HG03045 (cell line): ENCODE data around the gene RORC.
"Not testable (repeated sequence)": the region's sequence is repeated elsewhere in the genome, so short reads cannot be mapped to it uniquely, and the experiment has no call there.

Experiments
- ATAC-seq: cut with Tn5 transposase; IDR thresholded peaks from one replicate; pipeline ENCODE4 v1.9.1; 2021; ENCODE audit warnings: mild to moderate bottlenecking, moderate library complexity; ENCODE audit not compliant: unreplicated experiment

RORC gene

DNA sequence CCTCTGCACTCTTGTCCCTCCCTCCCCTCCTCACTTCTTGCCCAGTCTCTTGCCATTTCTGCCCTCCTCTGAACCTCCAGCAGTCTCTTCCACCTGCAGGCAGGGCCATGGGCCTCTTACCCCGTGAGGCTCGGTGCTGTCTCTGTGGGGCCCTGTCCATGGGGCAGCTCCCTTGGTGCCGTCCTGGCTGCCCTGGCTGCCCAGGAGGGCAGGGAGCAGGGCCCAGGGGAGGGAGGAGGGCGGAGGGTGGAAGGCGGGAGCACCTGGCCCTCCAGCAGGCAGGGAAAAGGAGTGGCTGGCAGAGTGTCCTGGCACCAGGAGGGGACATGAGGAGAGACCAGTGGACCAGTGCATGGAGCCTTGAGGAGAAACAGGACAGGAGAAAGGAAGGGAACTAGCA, at the start of gene RORC:
Gene RORC (minus strand): TSS at position 198 of the 400 bp plus-strand sequence. CDS start 38 bp downstream, at position 160.
- no peak for ATAC-seq

DNA sequence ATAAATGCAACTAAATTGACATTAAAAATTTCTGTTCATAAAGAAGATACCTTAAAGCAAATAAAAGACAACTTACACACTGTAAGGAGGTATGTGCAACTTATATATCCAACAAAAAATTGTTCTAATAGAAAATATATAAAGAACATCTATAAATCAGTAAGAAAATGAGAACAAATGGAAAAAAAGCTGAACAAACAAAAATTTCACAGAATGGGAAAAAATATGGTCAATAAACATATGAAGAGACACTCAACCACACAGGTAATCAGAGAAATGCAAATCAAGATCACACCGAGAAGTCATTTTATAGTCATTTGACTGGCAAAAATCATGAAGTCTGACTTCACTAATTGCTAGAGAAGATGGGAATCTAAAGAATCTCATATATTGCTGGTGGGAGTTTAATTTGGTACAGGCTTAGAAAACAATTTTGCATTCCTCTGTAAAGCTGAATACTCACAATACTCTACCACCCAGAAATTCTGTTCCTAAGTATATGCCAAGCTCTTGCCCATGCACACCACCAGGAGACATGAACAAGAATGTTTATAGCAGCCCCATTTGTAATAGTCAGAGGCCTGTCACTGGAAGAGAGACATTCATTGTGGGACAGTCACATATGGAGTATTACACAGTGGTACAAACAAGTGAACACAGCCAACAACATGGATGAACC, 44.0 kb upstream of the RORC start:
- ATAC-seq, result no peak

DNA sequence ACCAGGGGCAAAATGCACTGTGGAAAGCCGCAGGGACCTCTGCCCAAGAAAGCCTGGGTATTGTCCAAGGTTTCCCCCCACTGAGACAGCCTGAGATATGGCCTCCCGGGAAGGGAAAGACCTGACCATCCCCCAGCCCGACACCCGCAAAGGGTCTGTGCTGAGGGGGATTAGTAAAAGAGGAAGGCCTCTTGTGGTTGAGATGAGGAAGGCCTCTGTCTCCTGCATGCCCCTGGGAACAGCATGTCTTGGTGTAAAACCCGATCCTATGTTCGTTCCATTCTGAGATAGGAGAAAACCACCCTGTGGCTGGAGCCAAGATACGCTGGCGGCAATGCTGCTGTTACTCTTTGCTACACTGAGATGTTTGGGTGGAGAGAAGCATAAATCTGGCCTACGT, 41.2 kb upstream of the RORC start:
- not testable (repeated sequence) for ATAC-seq

DNA sequence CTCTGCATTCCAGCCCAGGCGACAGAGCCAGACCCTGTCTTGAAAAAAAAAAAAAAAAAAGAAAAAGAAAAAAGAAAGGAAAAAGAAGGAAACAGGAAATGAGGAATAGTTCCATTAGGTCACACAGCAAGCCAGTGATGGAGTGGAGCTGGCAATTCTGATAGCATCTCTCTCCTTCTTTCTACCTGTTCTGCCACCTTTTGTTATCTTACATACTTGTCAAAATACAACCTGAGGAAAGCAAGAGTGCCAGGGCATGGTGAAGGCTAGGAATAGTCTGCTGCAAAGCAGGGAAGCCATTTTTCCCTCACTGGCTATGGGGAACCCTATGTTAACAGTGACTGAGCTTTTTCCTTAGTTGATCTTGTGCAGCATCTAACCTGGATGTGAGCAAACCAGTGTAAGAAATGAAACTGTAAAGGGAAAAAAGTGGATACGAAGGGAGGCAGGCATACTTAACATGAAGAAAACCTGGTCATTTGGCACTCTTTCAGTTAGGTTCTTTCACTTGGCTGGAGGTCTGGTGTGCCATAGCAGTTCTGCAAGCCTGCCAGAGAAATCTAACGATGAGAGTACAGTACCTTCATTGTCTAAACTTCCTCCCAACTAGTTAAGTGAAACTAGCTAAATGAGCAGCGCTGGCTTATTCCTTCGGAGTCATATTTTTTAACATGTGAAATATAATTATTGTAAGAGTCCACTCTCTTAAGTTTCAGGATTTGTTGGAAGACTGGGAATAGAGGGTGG, 39.9 kb upstream of the RORC start:
- ATAC-seq, result no peak

DNA sequence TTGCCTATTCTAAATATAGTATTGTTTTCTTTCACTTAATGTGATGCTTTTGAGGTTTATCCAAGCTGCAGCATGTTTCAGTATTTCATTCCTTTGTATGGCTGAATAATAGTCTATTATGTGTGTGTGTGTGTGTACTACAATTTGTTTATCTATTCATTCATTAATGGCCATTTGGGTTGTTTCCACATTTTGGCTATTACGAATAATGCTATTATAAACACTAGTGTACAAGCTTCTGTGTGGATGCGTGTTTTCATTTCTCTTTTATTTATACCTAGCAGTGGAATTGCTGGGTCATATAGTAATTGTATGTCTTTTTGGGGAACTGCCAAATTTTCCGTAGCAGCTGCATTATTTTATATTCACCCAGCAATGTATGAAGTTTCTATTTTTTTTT, 36.9 kb upstream of the RORC start:
- ATAC-seq, result no peak

DNA sequence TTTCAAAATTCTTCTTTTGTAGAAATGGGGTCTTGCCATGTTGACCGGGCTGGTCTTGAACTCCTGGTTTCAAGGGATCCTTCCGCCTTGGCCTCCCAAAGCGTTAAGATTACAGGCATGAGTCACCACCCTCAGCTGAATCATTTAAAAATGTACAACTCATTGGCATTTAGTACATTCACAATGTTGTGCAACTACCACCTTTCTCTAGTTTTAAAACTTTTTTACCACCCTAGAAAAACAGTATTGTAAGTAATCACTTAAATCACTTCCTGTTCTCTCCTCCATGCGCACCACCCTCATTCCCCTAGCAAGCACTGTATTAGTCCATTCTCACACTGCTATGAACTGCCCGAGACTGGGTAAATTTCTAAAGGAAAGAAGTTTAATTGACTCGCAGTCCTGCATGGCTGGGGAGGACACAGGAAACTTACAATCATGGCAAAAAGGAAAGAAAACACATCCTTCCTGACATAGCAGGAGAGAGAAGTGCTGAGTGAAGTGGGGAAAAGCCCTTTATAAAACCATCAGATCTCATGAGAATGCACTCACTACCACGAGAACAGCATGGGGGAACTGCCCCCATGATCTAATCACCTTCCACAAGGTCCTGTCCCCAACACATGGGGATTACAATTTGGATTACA, 36.3 kb upstream of the RORC start:
- ATAC-seq, result no peak

DNA sequence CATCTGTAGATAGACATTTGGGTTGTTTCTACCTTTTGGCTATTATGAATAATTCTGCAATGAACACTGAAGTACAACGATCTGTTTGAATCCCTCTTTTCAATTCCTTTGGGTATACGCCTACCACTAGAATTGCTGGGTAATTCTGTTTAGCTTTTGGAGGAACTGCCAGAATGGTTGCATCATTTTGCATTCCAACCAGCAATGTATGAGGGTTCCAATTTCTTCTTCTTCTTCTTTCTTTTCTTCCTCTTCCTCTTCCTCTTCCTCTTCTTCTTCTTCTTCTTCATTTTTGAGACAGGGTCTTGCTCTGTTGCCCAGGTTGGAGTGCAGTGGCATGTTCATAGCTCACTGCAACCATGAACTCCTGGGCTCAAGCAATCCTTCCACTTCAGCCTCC, 35.7 kb upstream of the RORC start:
- no peak for ATAC-seq

DNA sequence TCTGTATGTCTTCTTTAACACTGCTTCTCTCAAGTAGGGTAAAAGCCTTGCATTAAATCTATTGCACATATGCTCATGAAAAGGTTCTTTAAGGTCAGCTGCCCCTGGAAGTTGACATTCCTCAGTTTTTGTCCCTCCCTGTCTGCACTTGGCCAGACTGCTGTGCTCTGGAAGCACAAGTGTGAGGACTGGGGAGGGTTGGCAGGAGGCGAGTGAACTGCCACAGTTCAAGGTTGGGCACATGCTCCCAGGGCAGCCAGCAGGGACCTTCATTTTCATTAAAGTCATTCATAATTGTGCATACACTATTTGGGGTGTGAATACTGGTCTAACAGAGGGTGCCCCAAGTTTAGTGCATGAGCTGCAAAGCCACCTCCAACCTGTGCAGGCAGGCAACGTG, 32.8 kb upstream of the RORC start:
- ATAC-seq, result no peak

DNA sequence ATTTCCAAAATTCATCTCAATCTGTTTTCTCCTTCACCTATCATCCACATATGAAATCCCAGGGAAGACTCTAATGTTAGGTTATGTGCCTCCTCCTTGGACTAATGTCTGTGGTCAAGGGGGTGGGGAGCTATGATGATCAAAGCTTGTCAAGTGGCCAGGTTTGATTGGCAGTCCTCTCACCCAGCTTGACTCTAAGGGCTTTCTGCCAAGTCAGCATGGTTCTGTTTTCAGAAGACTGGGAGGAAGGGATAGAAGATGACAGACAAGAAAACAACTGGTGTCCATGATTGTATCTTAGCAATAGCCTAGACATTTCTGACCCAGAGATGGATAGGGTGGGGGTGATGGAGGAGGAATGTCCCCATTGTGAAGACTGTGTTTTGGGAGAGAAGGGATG, 31.0 kb upstream of the RORC start:
- no peak for ATAC-seq

DNA sequence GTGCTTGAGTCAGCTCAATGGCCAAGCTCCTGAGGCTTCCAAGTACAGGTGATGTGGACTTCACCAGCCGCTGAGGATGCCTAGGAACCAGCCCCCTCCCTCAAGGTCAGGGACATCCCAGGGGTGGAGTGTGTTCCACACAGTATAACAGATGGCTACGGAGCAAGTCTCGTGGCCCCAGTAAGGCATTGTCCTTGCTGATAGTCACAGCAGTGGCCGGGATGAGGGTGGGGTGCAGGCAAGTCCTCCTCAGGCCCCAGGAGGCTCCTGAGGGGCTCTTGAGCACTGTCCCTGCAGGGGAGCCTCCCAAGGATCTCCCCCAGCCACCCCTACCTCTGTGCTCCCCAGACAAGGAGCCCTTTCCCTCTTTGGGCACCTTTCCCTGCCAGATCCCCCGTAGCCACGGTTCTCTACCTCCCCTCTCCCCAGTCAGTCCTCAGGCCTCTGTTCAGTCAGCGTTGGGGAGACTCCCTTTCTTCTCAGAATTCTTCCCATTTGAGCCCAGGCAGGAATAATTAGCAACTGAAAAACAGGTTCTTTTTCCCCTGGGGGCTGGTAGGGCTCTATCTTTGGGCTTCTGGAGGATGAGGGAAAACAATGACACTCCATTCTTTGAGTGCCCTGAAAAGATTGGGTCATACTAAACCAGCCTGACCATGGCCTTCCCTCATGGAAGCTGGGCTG, 29.0 kb upstream of the RORC start:
- ATAC-seq, result no peak

DNA sequence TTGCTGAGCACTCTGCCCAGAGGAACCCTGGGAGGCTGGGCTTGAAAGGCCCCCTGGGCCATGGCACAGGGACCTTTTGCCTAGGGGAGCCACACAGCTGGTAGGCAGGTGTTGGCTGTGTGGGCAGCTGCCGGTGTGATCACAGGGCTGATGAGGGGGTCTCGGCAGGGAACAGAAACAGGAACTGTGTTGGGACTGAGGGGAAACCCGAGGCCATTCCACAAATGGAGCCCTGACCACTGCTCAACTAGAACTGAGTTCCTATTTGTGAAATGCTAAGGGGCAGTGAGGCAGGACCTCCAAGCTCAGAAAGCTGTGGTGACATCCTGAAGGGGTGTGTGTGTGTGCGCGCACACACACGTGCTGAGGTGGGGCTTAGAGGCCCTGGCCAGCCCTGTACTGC, 28.3 kb upstream of the RORC start:
- no peak for ATAC-seq

DNA sequence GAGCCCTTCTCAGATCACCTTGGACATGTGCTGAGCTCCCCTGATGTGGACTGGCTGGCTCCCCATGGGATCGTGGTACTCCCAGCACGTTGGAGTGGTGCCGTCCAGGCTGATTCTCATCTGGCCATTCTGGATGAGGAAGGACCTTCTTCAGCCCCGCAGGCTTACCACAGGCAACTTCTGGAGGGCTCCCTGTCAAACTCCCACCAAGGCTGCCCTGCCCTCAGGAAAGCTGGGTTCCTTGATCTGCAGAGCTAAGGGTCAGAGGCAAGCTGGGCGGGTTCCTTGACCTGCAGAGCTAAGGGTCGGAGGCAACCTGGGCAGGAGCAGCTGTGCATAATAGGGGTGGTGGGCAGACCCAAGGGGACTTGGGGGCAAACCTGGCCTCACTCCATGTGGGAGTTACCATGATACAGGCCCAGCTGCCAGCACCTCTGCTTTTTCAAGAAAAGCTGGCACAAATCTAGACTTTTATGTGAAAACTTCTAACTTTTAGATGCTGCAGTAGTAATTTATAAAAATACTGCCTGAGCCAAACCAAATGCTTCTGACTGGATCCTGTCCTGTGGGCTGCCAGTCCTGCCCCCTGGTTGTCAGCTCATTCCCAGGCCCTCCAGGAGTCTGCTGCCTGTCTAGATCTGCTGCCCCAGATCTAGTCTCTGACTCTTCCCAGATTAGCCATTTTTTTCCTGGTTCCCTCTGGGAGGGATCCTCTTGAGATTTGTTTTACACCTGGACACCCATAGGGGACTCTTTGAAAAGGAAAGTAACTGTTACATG, 27.5 kb upstream of the RORC start:
- no peak for ATAC-seq

DNA sequence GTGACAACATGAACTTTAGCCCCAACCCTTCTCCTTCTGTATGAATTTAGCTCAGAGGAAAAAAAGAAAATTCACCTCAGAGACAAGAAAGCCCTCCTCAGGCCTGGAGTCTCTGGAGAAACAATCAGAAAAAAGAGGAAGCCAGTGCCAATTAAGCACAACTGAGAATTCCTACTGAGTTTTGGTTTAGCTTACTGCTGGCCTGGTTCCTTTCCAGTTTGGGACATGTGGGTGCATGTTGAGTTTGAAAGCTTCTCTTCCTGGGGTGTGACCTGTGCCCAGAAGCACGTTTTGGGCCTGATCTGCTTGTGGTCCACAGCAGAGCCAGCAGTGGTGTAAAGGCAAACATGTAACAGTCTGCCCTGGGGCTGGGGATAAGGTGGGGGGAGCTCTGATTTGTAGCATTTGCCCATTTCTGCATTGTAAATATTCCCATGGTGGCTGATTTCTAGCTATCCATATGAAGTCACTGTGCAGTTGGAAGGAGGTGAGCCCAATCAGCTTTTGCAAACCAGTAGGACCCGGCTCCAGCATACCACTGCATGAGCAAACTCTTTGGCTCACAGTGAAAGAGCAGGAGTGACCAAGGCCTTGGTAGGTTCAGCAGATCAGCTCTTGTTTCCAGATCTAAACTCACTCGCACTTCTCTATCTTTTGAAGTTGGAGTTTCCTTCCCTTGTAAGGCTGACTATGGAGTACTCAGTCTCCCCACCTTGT, 26.6 kb upstream of the RORC start:
- ATAC-seq, result no peak

DNA sequence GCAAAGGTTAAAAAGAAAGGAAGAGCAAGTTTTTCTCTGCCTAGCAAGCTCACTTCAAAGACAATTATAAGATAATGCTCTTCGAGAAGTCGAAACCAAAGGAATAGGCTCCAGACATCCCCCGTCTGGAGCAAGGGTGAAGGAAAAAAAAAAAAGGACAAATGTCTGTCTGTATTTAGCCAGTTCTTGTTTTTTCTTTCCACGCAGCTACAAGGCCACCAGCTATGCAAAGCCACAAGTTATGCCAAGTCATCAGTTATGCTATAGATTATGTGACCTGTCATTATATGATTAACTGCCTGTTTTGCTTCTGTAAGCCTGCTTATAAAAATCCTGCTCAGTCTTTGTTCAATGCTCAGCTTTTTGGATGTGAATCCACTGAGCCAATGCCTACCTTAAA, 24.3 kb upstream of the RORC start:
- ATAC-seq, result no peak

DNA sequence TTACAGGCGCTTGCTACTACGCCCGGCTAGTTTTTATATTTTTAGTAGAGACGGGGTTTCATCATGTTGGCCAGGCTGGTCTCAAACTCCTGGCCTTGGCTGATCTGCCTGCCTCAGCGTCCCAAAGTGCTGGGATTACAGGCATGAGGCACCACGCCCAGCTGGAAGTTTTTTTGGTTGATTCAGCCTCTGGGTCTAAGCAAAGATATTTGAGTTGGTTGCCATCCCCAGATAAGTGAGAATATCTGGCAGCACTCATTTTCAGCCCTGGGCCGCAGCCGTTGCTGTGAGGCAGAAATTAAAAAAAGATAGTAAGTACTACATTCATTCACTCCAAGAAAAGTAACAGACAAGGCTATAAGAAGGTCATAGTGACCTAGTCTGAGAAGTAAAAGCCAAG, 23.9 kb upstream of the RORC start:
- ATAC-seq, result not testable (repeated sequence)

DNA sequence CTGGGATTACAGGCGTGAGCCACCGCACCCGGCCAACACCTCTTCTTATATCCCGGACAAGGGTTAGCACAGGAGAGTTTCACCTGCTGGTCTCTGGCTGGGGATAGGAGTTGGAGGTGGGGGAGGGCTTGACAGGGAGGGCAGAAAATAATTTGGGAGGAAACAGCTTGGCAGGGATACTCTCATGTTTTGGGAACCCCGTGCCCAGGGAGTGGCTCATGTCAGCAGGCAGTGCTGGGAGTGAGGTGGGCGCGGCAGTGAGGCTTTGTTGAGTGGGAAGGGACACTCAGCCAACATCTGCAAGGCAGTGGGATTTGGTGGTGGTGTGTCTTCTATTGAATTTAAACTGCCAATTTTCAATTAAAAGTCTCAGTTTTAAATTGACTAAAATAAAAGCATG, 23.1 kb upstream of the RORC start:
- ATAC-seq, result no peak

DNA sequence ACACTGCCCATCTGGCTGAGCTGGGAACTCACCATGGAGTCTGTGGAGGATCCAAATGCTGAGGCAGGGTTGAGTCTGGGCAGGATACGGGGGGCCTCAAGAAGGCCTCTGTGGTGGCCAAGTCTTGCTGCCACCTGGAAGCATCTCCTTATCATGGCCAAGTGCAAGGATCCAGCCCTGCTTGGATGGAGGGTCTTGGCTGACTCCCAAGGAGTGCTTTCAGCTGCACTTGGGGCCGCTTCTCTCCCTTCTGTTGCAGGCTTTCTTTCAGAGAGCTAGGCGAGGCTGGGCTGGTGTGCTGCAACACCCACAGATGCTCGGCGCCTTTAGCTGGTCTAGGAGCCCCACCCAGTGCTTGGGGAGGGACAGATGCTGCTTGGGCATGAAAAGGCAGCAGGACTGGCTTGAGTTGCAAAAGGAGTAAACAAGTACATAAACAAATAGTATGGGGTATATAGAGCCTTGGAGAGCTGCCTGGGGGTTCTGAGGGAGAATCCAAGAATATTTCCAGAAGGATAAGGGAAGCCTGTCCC, 21.9 kb upstream of the RORC start, which contains the start of gene THEM5:
Gene THEM5 (minus strand): TSS at position 302 of the 533 bp plus-strand sequence. CDS start 147 bp downstream, at position 155.
- ATAC-seq, result no peak

DNA sequence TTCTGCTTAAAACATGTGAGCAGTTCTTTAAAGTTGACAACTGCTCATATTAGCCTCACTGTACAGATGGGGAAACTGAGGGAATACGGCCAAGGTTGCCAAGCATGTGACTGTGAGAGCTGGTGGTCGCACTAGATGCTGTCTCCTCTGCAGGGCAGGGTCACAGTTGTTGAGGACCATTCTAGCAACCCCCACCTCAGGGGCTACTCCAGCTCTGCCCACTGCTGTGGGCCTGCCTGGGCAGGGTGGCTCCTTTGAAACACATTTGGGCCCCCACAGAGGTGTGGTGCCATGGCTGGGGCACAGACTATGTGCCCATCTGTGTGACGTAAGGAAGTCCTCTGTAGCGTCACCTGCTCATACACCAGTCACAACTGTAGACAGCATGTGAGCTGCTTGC, 21.1 kb upstream of the RORC start:
- no peak for ATAC-seq

DNA sequence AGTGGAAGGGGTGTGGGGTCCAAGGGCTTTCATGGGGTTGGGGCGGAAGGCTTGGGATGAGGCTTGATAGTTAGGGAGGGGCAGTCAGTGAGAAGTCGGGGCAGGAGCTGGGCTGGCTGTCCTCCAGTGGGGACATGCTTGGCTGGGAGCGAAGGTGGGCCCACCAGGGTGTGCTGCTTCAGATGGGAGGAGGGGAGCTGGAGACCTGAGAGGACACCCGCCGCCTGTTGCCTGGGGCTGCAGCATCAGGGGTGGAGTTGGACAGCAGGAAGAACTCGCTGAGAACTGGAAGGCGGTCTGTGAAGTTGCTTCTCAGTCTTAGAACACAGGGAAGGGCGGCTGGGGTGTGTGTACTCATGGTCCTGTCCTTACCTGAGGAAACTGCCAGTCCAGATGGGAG, 20.3 kb upstream of the RORC start:
- no peak for ATAC-seq

DNA sequence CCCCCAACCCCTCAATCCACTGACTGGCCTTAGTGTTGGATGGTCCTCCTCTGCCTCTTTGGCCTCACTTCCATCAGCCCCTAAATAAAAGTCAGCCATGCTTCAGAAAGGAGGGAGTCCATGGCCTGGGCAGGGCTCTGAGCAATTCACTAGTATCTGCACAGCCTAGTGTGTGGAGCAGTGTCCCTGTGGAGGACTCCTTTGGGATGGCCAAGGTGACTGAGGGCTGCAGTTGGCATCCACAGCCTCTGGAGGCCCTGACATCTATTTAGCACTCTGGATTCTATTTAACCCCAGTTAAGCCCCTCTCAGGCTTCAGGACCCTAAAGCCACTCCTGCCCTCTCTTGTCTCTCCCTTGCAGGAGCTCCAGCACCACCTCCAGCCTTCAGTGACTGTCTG, 18.3 kb upstream of the RORC start:
- no peak for ATAC-seq
